HG02759 (cell line): ENCODE results near the gene CDK14.

Experiments
- ATAC-seq: cut with Tn5 transposase; IDR thresholded peaks from one replicate; pipeline ENCODE4 v1.9.1; 2021; ENCODE audit warnings: mild to moderate bottlenecking, moderate library complexity; ENCODE audit not compliant: unreplicated experiment

Gene CDK14

GRCh38 chr7:90596671-90597562 is 796 bp downstream of the CDK14 start:
- ATAC-seq, result peak; percentile 24

- ATAC-seq, result no peak
Measured at GRCh38 chr7:90597563-90598253, 1.6 kb downstream of the CDK14 start.

- ATAC-seq, result no peak
Measured at GRCh38 chr7:90599038-90599437, 2.9 kb downstream of the CDK14 start.

- ATAC-seq, result no peak
Measured at GRCh38 chr7:90599892-90600555, 3.9 kb downstream of the CDK14 start.

- ATAC-seq, result no peak
Measured at GRCh38 chr7:90602303-90602702, 6.2 kb downstream of the CDK14 start.

- no peak for ATAC-seq
Measured at GRCh38 chr7:90603346-90603745, 7.2 kb downstream of the CDK14 start.

GRCh38 chr7:90604383-90604782 is 8.3 kb downstream of the CDK14 start:
- ATAC-seq, result no peak

GRCh38 chr7:90605055-90605454 is 8.9 kb downstream of the CDK14 start:
- peak; percentile 56 for ATAC-seq

GRCh38 chr7:90607196-90607595 is 11.1 kb downstream of the CDK14 start:
- no peak for ATAC-seq

GRCh38 chr7:90610105-90610504 is 14.0 kb downstream of the CDK14 start:
- no peak for ATAC-seq

GRCh38 chr7:90611115-90611514 is 15.0 kb downstream of the CDK14 start:
- no peak for ATAC-seq

- ATAC-seq, result peak; percentile 89
Measured at GRCh38 chr7:90613088-90613498, 17.0 kb downstream of the CDK14 start.

- no peak for ATAC-seq
Measured at GRCh38 chr7:90617442-90617841, 21.3 kb downstream of the CDK14 start.

- no peak for ATAC-seq
Measured at GRCh38 chr7:90618876-90619275, 22.8 kb downstream of the CDK14 start.

GRCh38 chr7:90621125-90621746 is 25.1 kb downstream of the CDK14 start:
- ATAC-seq, result peak; percentile 89

- no peak for ATAC-seq
Measured at GRCh38 chr7:90621747-90622140, 25.6 kb downstream of the CDK14 start.

- no peak for ATAC-seq
Measured at GRCh38 chr7:90622670-90623069, 26.5 kb downstream of the CDK14 start.

GRCh38 chr7:90624225-90624911 is 28.2 kb downstream of the CDK14 start:
- no peak for ATAC-seq

GRCh38 chr7:90625051-90625450 is 28.9 kb downstream of the CDK14 start:
- no peak for ATAC-seq

- ATAC-seq, result no peak
Measured at GRCh38 chr7:90625562-90625961, 29.4 kb downstream of the CDK14 start.

- no peak for ATAC-seq
Measured at GRCh38 chr7:90626013-90626412, 29.9 kb downstream of the CDK14 start.
